HT1080 (cell line): Measurements from ENCODE around the gene NOTO. TPM values are rescaled to one million over a fixed set of nuclear protein-coding genes. Genes with fewer than 3 reads are reported as not detected.
A peak's percentile ranks its signal among the peaks of the same experiment; 100 is the strongest.

ENCODE experiments used
- DNase-seq: peaks from one replicate; pipeline ENCODE4 v3.0.0-alpha.2; 2015; ENCODE audit warnings: low read depth
- total RNA-seq: library from RNA; depleted of rRNA; stranded (reverse); fragments of >200 nt; shearing (Covaris generic); gene quantifications from 2 replicates; pipeline ENCODE4 v1.2.3, GENCODE V29; 2014

Gene NOTO
- total RNA-seq, 1 experiment from 2014 or later, result not detected

GRCh38 chr2:73233154-73233931 lies 31.0 kb downstream of the NOTO start, which contains the start of gene PRADC1:
TSS of gene PRADC1 (minus strand) at chr2:73233239. CDS start at chr2:73233160, 79 bp downstream.
- peak; percentile 100 for DNase-seq

GRCh38 chr2:73233932-73234832 lies 31.8 kb downstream of the NOTO start, which contains the start of gene CCT7:
TSS of gene CCT7 (plus strand) at chr2:73234308. CDS start at chr2:73234379, 71 bp downstream.
- DNase-seq, result peak; percentile 87

- no peak for DNase-seq
These were observed 33.1 kb downstream of the NOTO start for GRCh38 chr2:73235315-73236028.

GRCh38 chr2:73237168-73237567 lies 34.8 kb downstream of the NOTO start:
- DNase-seq, result no peak

- DNase-seq, result no peak
These were observed 35.8 kb downstream of the NOTO start for GRCh38 chr2:73238149-73238548.

GRCh38 chr2:73238976-73239375 lies 36.6 kb downstream of the NOTO start:
- no peak for DNase-seq

- peak; percentile 52 for DNase-seq
These were observed 37.4 kb downstream of the NOTO start for GRCh38 chr2:73239776-73240175.

- DNase-seq, result peak; percentile 69
These were observed 41.7 kb downstream of the NOTO start for GRCh38 chr2:73243884-73244570.

GRCh38 chr2:73244580-73244979 lies 42.2 kb downstream of the NOTO start:
- DNase-seq, result no peak

- no peak for DNase-seq
These were observed 44.5 kb downstream of the NOTO start for GRCh38 chr2:73246850-73247249.

GRCh38 chr2:73249636-73250035 lies 47.3 kb downstream of the NOTO start:
- DNase-seq, result no peak

GRCh38 chr2:73250872-73251846 lies 48.8 kb downstream of the NOTO start:
- no peak for DNase-seq

GRCh38 chr2:73252238-73253027 lies 50.1 kb downstream of the NOTO start:
- DNase-seq, result no peak

GRCh38 chr2:73253400-73253799 lies 51.0 kb downstream of the NOTO start:
- DNase-seq, result no peak

GRCh38 chr2:73253901-73254300 lies 51.5 kb downstream of the NOTO start:
- no peak for DNase-seq

GRCh38 chr2:73254343-73255006 lies 52.1 kb downstream of the NOTO start:
- no peak for DNase-seq

- no peak for DNase-seq
These were observed 52.8 kb downstream of the NOTO start for GRCh38 chr2:73255007-73255644.
